PC-3 (cell line): ENCODE results near the gene TNFRSF1B.
A peak's percentile ranks its signal among the peaks of the same experiment; 100 is the strongest.

ENCODE experiments used
- CTCF ChIP-seq: fragments of 300-600 bp; sonication (generic); conservative IDR thresholded peaks from 2 replicates; pipeline ENCODE4 v1.5.1; 2017; ENCODE audit warnings: antibody characterized with exemption, low read depth, mild to moderate bottlenecking, low read length
- EZH2phosphoT487 ChIP-seq: fragments of 300-600 bp; sonication (generic); IDR thresholded peaks from 2 replicates; pipeline ENCODE4 v1.6.1; 2018; ENCODE audit warnings: mild to moderate bottlenecking, antibody characterized with exemption, low read length, borderline replicate concordance

DNA sequence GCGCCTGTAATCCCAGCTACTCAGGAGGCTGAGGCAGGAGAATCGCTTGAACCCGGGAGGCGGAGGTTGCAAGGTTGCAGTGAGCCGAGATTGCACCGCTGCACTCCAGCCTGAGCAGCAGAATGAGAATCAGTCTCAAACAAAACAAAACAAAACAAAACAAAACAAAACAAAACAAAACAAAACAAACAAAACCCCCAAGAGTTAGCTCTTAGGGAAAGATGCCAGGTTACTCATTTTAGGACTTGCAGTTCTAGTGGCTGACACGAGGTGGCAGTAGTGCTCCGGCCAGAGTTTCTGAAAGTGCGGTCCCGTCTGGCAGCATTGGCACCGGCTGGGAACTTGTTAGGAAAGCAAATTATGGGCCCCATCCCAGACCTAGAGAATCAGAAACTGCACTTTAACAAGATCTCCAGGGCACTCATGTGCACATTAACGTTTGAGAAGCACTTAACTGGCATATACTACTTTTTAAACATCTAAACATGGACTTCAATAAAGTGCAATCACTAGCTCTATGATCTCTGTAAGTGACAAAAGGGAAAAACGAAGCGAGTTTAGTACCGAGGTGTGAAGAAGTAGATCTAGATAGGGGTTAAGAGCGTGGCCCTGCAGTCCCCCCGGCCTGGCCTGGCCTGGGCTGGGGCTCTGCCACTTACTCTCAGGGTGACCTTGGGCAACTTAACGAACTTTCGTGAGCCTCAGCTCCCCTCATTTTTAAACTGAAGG, 41.9 kb upstream of the TNFRSF1B start:
- TF ChIP-seq CTCF: peak; percentile 87
- no peak for TF ChIP-seq EZH2phosphoT487
